ENCODE data around the gene BRMS1L. TPM values are rescaled to one million over a fixed set of nuclear protein-coding genes. Genes with fewer than 3 reads are reported as not detected.
A peak's percentile ranks its signal among the peaks of the same experiment; 100 is the strongest.

BRMS1L gene
- total and polyA plus RNA-seq, 9 of the 15 experiments (the other 6 are each of a cell fraction or from before 2014, with no cell fraction given): 1.2 to 4.7 (median 3.3) TPM

DNA sequence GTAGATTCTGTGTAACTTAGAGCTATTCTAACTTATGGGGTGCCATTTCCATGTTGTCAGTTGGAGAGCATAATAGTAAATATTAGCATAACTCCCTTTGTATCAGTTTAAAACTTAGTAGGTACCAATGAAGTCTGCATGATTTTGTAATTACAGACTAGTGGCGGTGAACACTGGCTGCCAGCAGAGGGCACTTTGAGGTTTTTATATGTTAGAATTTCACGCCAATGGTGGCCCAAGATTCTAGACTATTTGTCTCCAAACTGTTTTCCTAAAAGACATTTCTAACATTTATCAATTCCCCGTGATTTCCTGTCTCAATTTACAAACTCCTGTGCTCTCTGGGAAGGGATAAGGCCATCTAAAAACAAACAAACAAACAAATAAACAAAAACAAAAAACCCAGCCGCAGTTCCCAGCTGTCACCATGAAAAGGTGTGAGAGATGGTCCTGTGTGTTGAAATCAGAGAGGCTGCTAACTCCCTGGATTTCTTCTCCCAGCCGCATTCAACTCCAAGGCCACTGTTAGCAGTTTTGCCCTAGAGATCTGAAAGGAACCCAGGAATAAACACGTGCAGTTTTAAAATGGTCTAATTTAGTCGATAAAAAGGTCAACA lies 57.6 kb downstream of the BRMS1L start:
- 23% methylated on average over 7 of the region's 7 CpGs for WGBS (ENCODE audit: insufficient coverage, low coverage, missing lambda C conversion rate)
- in situ Hi-C loops (cut with MboI): no loop called here
- TF ChIP-seq MCM2 (IDR thresholded peaks at IDR 0.05; ENCODE audit: low read depth) (no peak), TAF9B (IDR thresholded peaks at IDR 0.05; ENCODE audit: partially characterized antibody) (no peak), SIN3B (IDR thresholded peaks at IDR 0.05; ENCODE audit: low read depth) (no peak), NR2C2 (CRISPR knock-in tag; IDR thresholded peaks at IDR 0.05) (no peak), NR2C2 (tag; IDR thresholded peaks at IDR 0.05) (no peak), SMC3 (conservative IDR thresholded peaks at IDR 0.05; ENCODE audit: insufficient read depth, low read depth, low read length) (0 out of 2 replicates have a peak, but pooled peaks have one; percentile 17), SREBF1 (IDR thresholded peaks at IDR 0.05; ENCODE audit: borderline replicate concordance, low read depth, low read length) (no peak), ARNT (IDR thresholded peaks at IDR 0.05) (no peak)
- TF ChIP-seq, protein P1, sequence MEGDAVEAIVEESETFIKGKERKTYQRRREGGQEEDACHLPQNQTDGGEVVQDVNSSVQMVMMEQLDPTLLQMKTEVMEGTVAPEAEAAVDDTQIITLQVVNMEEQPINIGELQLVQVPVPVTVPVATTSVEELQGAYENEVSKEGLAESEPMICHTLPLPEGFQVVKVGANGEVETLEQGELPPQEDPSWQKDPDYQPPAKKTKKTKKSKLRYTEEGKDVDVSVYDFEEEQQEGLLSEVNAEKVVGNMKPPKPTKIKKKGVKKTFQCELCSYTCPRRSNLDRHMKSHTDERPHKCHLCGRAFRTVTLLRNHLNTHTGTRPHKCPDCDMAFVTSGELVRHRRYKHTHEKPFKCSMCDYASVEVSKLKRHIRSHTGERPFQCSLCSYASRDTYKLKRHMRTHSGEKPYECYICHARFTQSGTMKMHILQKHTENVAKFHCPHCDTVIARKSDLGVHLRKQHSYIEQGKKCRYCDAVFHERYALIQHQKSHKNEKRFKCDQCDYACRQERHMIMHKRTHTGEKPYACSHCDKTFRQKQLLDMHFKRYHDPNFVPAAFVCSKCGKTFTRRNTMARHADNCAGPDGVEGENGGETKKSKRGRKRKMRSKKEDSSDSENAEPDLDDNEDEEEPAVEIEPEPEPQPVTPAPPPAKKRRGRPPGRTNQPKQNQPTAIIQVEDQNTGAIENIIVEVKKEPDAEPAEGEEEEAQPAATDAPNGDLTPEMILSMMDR (IDR thresholded peaks at IDR 0.05 in 2 of 3, conservative IDR thresholded peaks at IDR 0.05 in 1 of 3; ENCODE audit: insufficient read depth in 2 of 3, low read depth in 1 of 3, low read length in 3 of 3): peak; percentile 57 to 68 (median 60)
- TF ChIP-seq, protein P2, sequence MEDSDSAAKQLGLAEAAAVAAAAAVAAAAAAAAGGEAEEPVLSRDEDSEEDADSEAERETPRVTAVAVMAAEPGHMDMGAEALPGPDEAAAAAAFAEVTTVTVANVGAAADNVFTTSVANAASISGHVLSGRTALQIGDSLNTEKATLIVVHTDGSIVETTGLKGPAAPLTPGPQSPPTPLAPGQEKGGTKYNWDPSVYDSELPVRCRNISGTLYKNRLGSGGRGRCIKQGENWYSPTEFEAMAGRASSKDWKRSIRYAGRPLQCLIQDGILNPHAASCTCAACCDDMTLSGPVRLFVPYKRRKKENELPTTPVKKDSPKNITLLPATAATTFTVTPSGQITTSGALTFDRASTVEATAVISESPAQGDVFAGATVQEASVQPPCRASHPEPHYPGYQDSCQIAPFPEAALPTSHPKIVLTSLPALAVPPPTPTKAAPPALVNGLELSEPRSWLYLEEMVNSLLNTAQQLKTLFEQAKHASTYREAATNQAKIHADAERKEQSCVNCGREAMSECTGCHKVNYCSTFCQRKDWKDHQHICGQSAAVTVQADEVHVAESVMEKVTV (CRISPR knock-in tag; IDR thresholded peaks at IDR 0.05): no peak

More for the DNA sequence above, 57.6 kb downstream of the BRMS1L start:
- intact Hi-C loops (cut with micrococcal nuclease): loop anchor here (10.0 kb wide), 1 partner anchor 721 kb away; no protein-coding TSS in a partner anchor
- no TSS peak for BruUV-seq (replicated peaks)
- peaks cover 0 to 4% of the 10 kb centered on the region in 2 experiments; a peak in 2 of 5 replicates for H3K4me1 ChIP-seq (replicated peaks in 1 of 2; ENCODE audit: control insufficient read depth in 2 of 2, insufficient read depth in 2 of 2, low read length in 2 of 2)
- H3K9me3 ChIP-seq (replicated peaks; ENCODE audit: control insufficient read depth, insufficient read depth, low read depth, low read length): no peaks in the 10 kb centered on the region
- H3K4me3 ChIP-seq: no peak overlapping the region
- ATAC-seq: peak; percentile 67; the same call in 2 of the 3 replicates
- no peak overlapping the region for H3K9ac ChIP-seq (ENCODE audit: insufficient read depth in 1 of 2, low read depth in 2 of 2, low read length in 2 of 2)
- no peaks in the 10 kb centered on the region for H3K9me1 ChIP-seq (ENCODE audit: control insufficient read depth, insufficient read depth, low read length)
- H3K79me2 ChIP-seq (ENCODE audit: control insufficient read depth, insufficient read depth, low read length): no peaks in the 10 kb centered on the region
- H3K27ac ChIP-seq (ENCODE audit: extremely low read depth, low read depth, low read length): no peak overlapping the region
- H3K36me3 ChIP-seq (ENCODE audit: control insufficient read depth, insufficient read depth, low read length): no peaks in the 10 kb centered on the region
- POLR2A ChIA-PET: no interaction called here
- no peak for FAIRE-seq
- peak in 2 of 4 experiments; percentile 6 to 34 for DNase-seq (ENCODE audit: extremely low read depth in 1 of 4, low spot score in 3 of 4)
- no peak overlapping the region for H3K4me2 ChIP-seq (ENCODE audit: insufficient read depth, low read length)
- no peaks in the 10 kb centered on the region for H4K20me1 ChIP-seq (replicated peaks; ENCODE audit: control insufficient read depth, insufficient read depth, low read length)
- CTCF ChIA-PET (ENCODE audit: low intra/inter-chr PET ratio): interaction anchor here (0.9 to 1.4 kb wide), 3 partner anchors 186 to 674 kb away, joined by 3 to 7 read pairs (median 5); no protein-coding TSS in a partner anchor
- peak overlapping the region; percentile 76 for H2AFZ ChIP-seq (ENCODE audit: low read depth, low read length)
- H3K27me3 ChIP-seq (ENCODE audit: control insufficient read depth in 2 of 2, insufficient read depth in 2 of 2, low read length in 2 of 2): no peaks in the 10 kb centered on the region

Measured in K562 (cell line).